IPS-NIHi11 (cell line): ENCODE measurements around the gene NDUFS2.
"Not testable (repeated sequence)": the region's sequence is repeated elsewhere in the genome, so short reads cannot be mapped to it uniquely, and the experiment has no call there.

Source experiments
- DNase-seq: peaks from one replicate; pipeline ENCODE4 v3.0.0; 2012; ENCODE audit warnings: mixed read lengths, low spot score

The NDUFS2 gene

DNA sequence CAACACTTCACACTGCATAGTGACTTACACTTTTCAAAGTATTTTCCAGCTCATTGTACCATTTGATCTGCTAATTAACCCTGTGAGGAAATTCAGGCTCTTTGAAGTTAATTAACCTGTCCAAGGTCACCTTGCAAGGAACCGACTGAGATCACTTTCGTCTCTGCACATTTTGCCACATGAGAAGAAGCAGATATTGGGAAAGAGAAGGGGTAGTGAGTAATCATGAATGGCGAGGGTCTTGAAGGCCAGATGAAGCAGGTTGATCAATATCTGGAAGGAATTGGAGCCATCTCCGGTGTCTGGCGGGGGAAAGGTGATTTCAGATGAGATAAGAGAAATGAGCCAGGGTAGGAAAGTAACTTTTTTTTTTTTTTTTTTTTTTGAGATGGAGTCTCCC lies 17.8 kb downstream of the NDUFS2 start:
- no peak for DNase-seq

DNA sequence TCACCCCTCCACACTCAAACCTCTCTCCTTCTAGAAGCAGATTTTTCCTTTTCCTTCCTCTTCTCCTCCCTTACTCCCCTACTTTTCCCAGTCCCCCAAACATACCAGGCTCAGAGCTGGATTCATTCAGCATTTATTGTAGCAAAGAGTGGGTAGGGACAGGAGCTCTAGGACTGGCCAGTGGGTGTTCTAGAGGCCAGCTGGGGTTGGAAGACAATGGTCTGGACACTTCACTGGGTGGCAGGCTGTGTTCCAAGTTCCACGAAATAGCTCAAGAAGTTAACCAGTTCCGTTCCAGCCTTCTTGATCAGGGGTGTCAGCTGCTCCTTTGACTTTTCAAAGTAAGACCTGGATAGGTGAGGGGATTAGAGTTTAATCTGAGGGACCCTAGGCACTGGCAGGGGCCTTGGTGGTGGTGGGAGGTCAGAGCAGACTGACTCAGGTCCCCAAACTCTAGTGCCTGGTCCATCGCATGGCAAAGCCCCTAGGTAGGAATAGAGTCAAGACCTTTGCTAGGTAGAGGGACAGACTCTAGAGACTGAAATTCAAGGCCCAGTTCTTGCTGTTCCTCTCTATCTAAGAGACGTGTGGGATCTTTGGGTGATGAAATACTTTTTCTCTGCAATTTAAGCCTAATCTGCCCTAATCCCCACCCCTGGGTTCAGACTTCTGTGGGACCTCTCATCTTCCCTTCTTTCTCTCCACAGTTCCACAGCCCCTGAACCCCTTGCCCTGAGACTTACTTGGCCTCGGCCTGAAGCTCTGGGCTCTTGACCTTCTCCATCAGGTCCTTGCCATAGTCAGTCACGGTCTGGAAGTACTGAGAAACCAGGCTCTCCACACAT lies 20.2 kb downstream of the NDUFS2 start:
- no peak for DNase-seq

DNA sequence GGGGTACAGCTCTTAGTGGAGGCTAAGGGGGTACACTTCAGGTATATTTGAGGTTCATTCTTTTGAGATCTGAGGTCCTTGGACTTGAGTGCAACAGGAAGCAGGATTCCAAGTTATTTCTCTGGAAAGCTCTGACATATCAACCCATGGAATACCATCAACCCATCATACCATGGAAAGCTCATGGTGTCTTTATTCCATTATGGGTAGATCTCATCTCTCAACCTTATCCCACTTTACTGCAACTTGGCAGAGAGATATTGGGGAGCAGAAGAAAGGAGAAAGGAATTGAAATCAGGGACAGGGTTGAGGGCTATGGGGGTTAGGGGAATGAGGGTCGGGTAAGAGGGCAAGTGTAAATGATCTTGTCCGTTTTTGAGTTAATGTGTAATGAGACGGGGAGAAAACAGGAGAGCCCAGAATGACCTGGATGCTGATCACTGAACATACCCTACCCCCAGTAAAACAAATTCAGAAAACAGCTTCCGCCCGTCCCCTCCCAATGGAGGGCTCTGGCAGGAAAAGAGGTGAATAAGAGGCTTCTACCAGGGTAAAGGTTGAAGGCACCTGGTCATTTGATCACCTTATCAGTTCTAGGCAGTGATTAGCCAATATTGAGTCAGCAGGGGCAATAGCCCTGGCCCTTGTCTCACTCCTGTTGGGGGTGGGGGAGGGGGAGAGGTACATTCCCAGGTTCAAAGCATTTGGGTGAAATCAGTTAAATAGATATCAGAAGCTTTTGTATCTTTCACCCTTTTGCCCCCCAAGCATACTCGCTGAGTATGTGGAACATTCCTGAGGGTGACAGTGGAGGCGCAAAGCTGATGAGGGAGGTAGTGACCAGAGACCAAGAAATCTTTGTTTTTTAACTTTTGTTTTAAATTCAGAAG lies 21.9 kb downstream of the NDUFS2 start:
- no peak for DNase-seq

DNA sequence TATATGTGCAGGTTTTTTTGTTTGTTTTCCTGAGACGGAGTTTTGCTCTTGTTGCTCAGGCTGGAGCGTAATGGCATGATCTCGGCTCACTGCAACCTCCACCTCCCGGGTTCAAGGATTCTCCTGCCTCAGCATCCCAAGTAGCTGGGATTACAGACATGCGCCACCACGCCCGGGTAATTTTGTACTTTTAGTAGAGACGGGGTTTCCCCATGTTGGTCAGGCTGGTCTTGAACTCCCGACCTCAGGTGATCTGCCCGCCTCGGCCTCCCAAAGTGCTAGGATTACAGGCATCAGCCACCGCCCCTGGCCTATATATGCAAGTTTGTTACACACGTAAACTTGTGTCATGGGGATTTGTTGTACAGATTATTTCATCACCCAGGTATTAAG lies 22.5 kb downstream of the NDUFS2 start:
- not testable (repeated sequence) for DNase-seq

DNA sequence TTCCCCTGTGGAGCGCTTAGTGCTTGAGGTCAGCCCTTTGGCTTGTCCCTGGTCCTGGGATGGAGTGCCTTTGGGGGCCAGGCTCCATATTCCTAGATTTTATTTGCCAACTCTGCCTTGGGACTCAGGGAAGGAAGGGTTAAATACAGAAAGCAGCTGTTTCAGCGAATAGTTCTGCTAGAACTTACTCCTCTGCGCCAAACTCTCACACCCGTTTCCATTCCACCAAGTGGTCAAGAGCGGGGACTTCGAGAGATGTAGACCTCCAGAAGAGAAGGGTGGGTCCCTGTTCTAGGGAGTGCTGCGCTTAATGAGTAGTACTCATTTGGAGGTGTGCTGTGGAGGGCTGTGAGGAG lies 23.0 kb downstream of the NDUFS2 start:
- no peak for DNase-seq

DNA sequence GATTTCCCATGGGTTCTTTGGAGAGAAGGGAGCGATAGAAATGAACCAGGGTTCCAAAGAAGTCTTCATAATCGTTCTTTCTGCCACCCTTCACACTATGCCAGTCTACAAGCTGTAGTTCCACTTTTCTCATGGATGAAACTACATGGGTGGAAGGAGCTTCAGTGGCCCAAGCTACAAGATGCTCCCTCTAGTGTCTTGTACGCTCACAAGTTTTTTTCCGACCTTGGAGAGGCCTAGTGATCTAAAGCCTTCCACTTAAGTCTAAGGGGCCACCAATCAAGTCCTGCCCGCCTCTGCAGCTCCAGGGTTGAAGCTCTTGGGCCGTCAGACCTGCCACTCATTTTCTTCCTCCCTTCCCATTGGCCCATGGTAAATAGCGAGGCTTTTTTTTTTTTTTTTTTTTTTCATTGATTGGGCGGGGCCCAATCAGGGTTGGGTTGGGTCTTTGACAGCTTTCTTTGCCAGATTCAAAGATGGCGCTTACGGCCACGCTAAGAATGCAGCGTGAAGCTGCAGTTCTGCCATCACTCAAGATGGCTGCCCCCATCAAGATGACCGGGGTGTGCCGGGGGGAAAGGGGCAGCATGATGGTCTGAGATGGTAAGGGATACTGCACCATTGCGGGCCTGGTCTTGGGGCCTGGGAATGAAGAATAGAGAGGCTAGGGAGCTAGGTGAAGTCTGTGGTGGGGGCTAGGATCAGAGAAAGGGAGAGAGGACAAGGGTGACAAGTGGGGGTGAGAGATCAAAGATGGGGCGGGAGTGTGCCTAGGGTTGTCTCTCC lies 23.6 kb downstream of the NDUFS2 start, which contains the start of gene TOMM40L:
Gene TOMM40L (plus strand): TSS at position 527 of the 786 bp plus-strand sequence. CDS start 430 bp downstream, outside the sequence.
- peak; percentile 96 for DNase-seq

DNA sequence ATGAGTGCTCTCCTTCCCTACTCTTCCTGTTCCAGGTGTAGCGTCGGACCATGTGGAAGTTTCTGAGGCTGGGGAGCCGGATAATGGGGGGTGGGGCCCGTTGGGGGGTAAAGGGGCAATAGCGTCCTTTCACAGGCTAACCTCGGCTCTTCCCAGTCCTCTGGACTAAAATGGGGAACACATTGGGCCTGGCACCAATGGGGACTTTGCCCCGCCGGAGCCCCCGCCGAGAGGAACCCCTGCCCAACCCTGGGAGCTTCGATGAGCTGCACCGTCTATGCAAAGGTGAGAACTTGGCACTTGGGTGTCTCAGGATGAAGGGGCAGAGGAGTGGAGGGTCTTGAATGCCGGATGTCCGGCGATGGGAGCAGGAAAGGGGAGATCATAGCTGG lies 24.1 kb downstream of the NDUFS2 start:
- DNase-seq: no peak

DNA sequence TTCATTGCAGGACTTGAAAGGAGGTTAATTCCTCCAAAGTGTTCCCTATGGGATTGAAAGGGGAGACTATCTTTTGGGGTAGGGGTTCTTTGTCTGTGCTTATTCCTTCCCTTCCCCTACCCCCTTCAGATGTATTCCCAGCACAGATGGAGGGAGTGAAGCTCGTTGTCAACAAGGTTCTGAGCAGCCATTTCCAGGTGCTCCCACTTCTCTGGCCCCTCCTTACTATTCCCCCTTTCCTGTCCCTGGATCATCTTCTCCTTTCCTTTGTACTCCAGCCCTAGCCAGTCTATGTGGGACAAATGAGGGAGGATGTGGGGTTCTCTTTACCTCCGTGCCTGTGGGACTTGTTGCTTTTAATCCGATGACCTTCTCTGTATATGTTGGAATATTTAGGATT lies 24.6 kb downstream of the NDUFS2 start:
- DNase-seq: no peak

DNA sequence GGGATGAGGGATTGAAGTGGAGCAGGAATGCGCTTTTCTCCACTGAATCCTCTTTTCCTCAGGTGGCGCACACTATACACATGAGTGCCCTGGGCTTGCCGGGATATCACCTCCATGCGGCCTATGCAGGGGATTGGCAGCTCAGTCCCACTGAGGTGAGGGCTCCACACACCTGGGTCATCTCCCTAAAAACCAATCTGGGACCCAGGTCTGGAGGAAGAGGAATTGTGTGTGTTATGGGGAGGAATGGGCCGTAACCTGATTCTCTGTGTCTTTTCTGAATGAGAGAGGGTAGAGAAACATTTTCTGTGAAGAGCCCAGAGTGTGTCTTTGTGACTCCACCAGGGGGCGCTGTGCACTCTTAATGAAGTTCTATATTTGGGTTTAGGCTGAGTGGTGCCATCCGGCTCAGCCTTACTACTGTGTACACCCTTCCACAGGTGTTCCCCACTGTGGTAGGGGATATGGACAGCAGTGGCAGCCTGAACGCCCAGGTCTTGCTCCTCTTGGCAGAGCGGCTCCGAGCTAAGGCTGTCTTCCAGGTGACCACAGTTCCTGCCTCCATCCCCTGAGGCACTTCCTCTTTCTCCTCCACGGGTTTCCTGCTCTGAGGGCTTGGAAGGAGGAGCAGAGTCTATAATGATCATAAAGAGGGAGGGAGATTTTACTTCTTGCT lies 25.2 kb downstream of the NDUFS2 start:
- peak; percentile 77 for DNase-seq

DNA sequence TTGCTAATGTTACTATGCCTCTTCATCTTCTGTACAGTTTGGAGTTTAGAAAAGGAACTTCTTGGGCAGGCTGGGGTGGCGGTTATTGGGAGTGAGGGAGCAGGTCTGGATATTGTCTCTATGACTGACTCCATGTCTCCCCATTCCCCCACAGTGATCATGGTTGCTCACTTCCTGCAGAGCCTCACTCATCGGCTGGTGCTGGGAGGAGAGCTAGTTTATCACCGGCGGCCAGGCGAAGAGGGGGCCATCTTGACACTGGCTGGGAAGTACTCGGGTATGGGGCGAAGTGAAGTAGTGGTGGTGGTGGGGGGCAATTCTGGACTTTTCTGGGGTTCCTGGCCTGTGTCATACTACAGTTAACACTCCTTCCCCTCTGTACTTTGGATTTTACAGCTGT lies 25.9 kb downstream of the NDUFS2 start:
- no peak for DNase-seq

DNA sequence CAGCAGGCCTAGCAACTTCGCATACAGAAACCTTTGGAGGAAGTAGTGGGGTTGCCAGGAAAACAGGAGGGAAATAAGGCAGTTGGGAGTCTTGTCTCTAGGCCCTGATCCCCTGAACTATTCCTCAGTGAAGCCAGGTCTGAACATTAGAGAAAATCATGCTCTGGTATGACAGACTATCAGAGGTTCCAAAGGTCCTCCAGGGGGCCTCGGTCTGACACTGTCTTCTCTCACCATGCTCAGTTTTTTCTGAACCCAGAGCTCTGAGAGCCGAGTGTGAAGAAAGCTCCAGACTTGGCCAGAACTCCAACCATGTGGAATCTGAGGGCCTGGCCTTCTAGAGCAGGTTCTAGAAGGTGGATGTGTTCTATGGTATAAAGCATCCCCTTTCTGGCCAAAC lies 27.7 kb downstream of the NDUFS2 start:
- no peak for DNase-seq

DNA sequence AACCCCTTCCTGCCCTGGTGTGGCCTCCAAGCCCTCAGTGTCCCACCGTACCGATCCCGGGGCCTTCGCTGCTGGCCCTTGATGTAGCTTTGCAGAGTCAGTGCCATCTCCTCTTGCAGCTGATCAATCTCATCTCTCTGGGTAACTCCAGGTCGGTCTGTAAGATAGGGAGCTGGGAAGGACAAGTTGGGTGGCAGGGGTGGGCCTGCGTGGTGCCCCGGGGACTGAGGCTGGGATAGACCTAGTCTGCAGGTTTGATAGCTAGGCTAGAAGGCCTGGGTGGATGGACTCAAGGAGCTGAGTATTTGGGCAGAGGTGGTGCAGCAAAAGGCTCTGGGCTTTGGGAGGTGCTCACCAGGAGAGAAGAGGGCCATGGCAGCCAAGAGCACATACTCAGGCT lies 28.6 kb downstream of the NDUFS2 start:
- DNase-seq: no peak

DNA sequence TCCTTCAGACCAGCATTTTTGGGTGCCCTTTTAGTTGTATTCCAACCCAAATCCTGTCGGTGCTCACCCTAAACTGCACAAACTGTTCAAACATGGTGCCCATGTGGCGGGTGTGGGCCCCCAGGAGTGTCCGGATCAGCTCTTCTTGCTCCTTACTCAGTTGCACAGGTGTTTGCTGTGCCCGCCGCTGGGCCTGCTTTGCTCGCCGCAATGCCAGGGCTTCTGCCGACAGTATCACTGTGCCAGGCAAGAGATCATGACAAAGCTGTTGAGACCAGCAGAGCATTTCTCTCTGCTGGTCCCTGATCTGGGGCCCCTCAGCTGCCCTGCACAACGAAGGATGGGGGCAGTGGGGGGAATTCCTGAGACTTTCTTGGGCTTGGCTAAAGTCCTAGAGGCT lies 30.9 kb downstream of the NDUFS2 start:
- DNase-seq: no peak

DNA sequence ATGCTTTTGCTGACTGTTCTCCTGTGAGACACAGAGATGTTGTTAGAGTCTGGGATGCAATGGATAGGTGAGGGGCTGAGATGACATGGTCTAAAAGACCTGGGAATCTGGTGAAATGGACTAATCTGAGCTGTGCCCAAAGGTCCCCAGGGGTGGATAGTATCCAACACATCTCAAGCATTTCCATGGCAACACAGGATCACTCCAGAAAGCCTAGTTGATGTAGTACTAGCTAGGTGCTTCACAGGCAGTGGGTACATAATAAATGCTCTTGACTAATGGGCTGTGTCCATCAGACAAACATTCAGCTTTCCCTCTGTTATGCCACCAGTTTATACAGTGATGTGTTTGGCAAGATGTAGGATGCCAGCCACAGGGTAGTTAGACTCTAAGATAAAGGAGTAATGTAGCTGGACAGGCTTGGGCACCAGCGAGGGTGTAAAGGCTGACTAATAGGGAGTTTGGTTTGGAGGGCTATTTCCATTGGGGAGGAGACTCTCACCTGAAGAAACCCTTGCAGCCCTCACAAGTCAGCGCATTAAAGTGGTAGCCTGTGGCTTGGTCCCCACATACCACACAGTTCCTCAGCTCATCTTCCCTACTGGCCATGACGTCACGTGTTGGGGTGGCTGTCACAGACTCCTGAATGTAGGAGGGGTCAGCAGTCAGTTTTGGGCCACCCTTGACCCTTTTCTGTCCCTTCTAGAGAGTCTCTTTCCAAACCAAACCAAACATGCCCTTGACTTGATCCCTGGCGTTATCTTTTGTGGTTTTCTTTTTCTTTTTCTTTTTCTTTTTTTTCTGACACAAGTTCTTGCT lies 34.0 kb downstream of the NDUFS2 start:
- no peak for DNase-seq

DNA sequence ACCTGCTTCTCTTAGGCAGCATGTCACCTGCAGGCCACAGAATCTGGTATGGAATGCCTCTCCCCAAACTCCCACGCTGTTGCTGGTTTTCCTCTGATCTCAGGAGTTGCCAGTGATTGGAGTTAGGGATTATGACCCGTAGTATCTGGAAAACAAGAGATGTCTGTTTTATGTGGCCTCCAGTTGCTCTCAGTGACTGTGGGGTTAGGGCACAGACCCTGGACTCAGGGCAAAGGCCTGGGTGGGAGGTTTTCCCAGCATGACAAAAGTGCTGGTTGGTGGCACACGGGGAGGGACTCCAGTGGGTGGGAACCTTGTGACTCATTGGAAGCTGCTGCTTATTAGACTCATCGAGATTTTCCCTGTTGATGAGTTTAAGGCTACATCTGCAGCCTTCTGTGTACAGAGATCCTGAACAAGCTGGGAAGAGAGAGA lies 35.9 kb downstream of the NDUFS2 start, which contains the start of gene NR1I3:
Gene NR1I3 (minus strand): TSS at position 165 of the 435 bp plus-strand sequence. CDS start 1,638 bp downstream, outside the sequence.
- DNase-seq: no peak

DNA sequence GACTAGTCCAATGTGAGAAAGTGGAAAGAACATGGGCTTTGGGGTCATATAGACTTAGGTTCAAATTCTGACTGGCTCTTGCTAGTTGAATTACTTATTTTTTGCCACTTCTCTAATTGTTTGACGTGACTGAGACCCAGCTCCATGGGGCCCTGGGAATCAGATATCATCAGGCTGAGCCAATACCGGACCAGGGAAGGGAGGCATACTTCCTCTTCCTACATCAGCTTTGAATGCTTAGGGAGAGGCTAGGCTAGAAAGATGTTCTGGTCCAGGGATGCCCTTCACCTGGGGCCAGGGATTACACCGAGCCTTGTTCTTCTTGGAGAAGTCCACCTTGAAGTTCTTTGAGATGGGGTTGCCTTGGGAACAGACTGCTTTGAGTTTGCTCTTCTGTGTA lies 39.5 kb downstream of the NDUFS2 start:
- no peak for DNase-seq

DNA sequence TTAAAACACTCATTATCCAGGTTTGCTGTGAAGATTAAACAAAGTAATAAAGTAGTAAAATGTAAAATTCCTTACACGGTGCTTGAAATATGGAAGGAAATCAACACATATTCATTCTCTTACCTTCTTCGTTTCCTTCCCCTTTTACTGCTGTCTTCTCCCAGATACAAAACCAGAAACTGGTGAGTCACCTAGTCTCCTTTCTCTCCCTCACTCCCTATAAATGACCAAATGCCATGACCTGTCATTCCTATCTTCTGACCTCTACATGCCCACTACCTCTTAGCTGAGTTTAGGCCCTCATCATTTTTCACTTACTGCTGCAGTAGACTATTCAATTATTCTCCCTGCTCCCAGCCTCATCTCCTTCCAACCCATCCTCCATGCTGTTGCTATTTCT lies 40.1 kb downstream of the NDUFS2 start:
- no peak for DNase-seq

DNA sequence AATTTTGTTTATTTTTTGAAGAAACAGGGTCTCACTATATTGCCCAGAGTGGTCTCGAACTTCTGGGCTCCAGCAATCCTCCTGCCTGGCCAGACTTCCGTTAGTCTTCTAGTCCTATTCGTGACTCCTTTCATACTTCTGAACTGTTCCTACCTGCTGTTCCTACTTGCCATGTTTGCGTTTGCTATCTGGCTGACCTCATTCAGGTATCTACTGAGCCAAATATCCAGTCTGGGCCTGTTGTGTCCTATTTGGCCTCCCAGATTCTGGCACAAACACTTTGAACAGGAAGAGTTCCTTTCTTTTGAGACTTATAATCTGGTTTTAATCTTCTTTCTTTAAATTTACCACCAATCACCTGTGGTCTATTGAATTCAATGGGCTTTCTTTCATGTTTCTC lies 42.7 kb downstream of the NDUFS2 start:
- DNase-seq: no peak

DNA sequence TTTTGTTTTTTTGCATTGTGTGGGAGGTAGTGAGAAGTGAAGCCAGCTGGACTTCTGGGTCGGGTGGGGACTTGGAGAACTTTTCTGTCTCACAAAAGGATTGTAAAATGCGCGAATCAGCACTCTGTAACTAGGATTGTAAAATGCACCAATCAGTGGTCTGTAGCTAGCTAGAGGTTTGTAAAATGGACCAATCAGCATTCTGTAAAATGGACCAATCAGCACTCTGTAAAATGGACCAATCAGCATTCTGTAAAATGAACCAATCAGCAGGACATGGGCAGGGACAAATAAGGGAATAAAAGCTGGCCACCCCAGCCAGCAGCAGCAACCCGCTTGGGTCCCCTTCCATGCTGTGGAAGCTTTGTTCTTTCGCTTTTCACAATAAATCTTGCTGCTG lies 47.9 kb downstream of the NDUFS2 start:
- not testable (repeated sequence) for DNase-seq

DNA sequence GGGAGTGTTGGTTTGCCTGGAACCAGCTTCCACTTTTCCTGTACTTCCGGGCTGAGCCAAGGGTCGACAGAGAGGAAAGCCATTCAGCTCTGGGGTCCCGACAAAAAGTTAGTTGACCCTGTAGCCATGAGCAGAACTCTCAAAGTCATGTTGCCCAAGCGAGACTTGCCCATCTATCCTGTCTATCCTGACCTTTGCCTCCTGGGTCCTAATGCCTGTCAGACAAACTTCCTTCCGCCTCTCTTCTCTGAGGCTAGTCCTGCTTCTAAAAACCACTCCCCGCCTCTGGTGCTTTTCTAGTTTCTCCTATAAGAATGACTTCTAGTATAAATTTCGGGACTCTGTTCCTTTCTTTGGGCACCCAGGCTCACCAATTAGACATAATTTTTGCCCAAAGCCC lies 48.7 kb downstream of the NDUFS2 start:
- DNase-seq: no peak

DNA sequence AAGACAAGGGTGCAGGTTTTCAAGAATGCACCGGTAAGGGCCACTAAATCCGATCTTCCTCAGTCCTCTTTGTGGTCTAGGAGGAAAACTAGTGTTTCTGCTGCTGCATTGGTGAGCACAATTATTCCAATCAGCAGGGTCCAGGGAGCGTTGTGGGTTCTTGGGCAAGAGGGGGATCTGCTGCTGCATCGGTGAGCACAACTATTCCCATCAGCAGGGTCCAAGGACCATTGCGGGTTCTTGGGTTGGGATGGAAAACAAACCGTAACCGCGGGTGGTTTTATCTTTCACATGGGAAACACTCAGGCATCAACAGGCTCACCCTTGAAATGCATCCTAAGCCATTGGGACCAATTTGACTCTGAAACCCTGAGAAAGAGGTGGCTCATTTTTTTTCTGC lies 49.4 kb downstream of the NDUFS2 start:
- no peak for DNase-seq
